Measurements from ENCODE around the gene GREB1L.

DNA sequence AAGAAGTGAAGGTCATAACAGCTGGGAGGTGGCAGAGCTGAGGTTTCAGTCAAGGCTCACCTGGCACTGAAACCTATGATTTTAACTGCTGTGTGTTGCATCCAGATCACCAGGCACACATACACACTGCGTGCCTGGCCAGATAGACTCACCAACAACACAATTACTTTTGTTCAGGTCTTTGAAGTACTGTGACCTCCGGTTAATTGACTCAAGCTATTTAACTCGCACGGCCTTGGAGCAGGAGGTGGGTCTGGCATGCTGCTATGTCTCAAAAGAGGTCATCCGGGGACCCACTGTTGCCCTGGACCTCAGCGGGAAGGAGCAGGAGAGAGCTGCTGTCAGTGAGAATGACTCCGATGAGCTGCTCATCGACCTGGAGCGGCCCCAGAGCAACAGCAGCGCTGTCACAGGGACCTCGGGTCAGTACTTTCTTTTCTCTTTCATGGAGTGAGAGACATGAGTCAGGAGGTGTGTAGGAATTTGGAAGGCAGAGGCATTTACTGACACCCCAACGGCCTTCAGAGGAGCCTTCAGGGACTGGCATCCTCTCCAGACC is 254.3 kb downstream of the GREB1L start:
- TF ChIP-seq, protein P1, sequence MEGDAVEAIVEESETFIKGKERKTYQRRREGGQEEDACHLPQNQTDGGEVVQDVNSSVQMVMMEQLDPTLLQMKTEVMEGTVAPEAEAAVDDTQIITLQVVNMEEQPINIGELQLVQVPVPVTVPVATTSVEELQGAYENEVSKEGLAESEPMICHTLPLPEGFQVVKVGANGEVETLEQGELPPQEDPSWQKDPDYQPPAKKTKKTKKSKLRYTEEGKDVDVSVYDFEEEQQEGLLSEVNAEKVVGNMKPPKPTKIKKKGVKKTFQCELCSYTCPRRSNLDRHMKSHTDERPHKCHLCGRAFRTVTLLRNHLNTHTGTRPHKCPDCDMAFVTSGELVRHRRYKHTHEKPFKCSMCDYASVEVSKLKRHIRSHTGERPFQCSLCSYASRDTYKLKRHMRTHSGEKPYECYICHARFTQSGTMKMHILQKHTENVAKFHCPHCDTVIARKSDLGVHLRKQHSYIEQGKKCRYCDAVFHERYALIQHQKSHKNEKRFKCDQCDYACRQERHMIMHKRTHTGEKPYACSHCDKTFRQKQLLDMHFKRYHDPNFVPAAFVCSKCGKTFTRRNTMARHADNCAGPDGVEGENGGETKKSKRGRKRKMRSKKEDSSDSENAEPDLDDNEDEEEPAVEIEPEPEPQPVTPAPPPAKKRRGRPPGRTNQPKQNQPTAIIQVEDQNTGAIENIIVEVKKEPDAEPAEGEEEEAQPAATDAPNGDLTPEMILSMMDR (optimal IDR thresholded peaks at IDR 0.05 in 1 of 3, IDR thresholded peaks at IDR 0.05 in 1 of 3, conservative IDR thresholded peaks at IDR 0.05 in 1 of 3; ENCODE audit: extremely low read depth in 1 of 3, insufficient read depth in 2 of 3, low read length in 3 of 3): no peak
- TF ChIP-seq EZH2 (IDR thresholded peaks at IDR 0.05; ENCODE audit: low read length): no peak

All from keratinocyte (primary cell).